Measurements from ENCODE around the gene ETS1.

Gene ETS1

GRCh38 chr11:128421577-128422330 lies 165.6 kb downstream of the ETS1 start:
- DNase-seq (ENCODE audit: insufficient read length, low spot score) (no peak), FAIRE-seq (no peak)
- TF ChIP-seq CTCF (IDR thresholded peaks at IDR 0.05; ENCODE audit: insufficient read depth, missing control alignments) = no peak

DNA sequence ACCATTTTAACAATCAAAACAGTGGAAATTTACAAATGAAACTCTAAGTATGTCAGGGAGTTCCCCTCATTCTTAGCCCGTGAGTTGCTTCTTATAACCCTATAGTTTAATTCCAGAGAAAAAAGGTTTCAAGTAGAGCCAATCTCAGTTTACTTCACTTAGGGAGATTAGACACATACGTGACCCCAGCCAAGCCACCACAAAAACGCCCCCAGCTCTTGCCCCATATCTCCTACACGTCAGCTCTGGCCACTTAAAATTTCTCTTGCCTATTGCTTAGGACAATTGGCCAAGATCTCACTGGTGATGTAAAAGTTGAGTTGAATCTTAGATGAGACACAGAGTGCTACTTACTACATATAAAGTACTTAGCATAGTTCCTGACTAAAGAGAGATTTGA lies 166.4 kb downstream of the ETS1 start:
- DNase-seq (ENCODE audit: insufficient read length, low spot score) (no peak), FAIRE-seq (no peak)
- no peak for TF ChIP-seq CTCF (IDR thresholded peaks at IDR 0.05; ENCODE audit: insufficient read depth, missing control alignments)

- no peak for FAIRE-seq
- no peak for TF ChIP-seq CTCF (IDR thresholded peaks at IDR 0.05; ENCODE audit: insufficient read depth, missing control alignments)
- no peak for DNase-seq (ENCODE audit: insufficient read length, low spot score)
Measured at GRCh38 chr11:128420265-128420664, 167.1 kb downstream of the ETS1 start.

- no peak for DNase-seq (ENCODE audit: insufficient read length, low spot score)
- TF ChIP-seq CTCF (IDR thresholded peaks at IDR 0.05; ENCODE audit: insufficient read depth, missing control alignments) = no peak
- FAIRE-seq = no peak
Measured at GRCh38 chr11:128419012-128419767, 168.2 kb downstream of the ETS1 start.

DNA sequence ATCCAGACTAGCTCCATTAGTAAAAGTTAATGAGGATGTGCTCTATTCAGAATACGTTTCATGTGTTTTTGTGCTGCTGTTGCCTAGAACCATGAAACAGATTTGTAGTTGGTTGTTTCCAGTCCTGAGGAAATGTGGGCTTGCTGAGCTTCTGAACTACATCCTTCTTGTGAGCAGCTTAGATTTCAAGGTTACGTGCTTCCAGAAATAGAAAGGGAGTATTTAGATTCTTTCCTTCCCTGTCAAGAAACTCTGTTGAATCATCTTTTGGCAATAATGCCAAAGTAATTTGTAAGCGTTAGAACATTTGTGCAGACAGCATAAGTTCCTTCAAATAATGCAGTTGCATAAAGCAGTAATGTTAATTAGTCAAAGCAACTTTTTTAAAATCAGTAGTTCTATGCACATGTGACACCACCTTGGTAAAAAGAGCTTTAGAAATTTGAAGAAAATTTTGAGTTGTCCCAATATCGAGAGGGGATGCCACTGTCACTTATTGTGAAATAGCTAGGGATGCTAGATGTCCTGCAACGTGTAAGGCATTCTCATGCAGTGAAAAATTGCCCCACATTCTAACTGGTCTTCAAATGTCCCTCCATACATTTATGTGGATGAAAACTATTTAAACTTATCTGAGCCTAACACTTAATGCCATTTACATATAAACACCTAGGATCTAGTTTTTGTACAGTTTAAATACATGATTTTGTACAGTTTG lies 169.6 kb downstream of the ETS1 start:
- no peak for DNase-seq (ENCODE audit: insufficient read length, low spot score)
- no peak for FAIRE-seq
- no peak for TF ChIP-seq CTCF (IDR thresholded peaks at IDR 0.05; ENCODE audit: insufficient read depth, missing control alignments)

GRCh38 chr11:128416976-128417375 lies 170.4 kb downstream of the ETS1 start:
- DNase-seq (ENCODE audit: insufficient read length, low spot score) (no peak), FAIRE-seq (no peak)
- no peak for TF ChIP-seq CTCF (IDR thresholded peaks at IDR 0.05; ENCODE audit: insufficient read depth, missing control alignments)
